ENCODE measurements around the gene CXCL12.

GRCh38 chr10:44368637-44369036 is 16.3 kb downstream of the CXCL12 start:
- TF ChIP-seq CTCF (IDR thresholded peaks at IDR 0.05) = no peak
- TF ChIP-seq POLR2A (IDR thresholded peaks at IDR 0.05) = no peak

Measured in prostate gland (tissue), 2 donors.